Measurements from ENCODE around the gene C20orf204. TPM values are rescaled to one million over a fixed set of nuclear protein-coding genes. Genes with fewer than 3 reads are reported as not detected.

Gene C20orf204
- total and polyA plus RNA-seq, 2 of the 4 experiments (the other 2 are of a cell fraction), result 0.09 to 0.18 TPM

DNA sequence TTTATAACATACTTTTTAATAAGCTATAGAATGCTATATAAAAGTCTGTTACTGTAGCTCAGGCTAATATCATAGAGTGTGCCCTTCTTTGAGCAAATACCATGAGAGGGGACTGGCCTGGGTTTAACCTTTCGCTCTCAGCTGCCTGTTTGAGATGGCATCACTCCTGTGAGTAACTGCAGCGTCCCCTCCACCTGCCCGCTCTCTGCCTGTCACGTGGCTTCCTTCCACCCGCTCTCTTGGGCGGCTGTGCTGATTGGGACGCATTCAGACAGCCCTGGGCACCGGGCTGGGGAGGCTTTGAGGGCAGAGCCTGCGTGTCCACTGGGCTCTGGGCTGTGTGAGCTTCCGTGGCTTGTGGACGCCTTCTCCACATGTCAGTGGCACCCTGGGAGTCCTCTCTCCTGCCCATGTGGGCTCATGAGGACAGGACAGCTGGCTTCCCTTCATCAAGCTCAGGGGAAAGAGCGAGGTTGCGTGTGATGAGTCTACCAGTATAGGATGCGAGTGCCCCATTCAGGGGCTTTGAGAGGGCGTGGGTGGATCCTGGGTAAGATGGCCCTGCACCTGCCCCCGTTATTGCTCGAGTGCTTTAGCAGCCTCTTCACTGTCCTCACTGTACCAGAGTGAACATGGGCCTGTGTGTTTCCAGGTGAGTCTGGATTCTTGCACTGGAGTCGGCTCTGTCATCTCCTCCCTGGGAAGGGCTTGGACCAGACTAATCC is 10.7 kb upstream of the C20orf204 start (continued):
- no peak for TF ChIP-seq CEBPB (IDR thresholded peaks at IDR 0.05; ENCODE audit: low read depth, low read length)
- TF ChIP-seq RAD21 (IDR thresholded peaks at IDR 0.05; ENCODE audit: low read length), result no peak
- TF ChIP-seq RFX5 (IDR thresholded peaks at IDR 0.05; ENCODE audit: low read depth, low read length), result no peak
- TF ChIP-seq, protein P1, sequence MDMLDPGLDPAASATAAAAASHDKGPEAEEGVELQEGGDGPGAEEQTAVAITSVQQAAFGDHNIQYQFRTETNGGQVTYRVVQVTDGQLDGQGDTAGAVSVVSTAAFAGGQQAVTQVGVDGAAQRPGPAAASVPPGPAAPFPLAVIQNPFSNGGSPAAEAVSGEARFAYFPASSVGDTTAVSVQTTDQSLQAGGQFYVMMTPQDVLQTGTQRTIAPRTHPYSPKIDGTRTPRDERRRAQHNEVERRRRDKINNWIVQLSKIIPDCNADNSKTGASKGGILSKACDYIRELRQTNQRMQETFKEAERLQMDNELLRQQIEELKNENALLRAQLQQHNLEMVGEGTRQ (IDR thresholded peaks at IDR 0.05; ENCODE audit: low read depth, low read length), result no peak
- no peak for TF ChIP-seq POLR2A (IDR thresholded peaks at IDR 0.05; ENCODE audit: low read depth, low read length)
- TF ChIP-seq RCOR1 (IDR thresholded peaks at IDR 0.05; ENCODE audit: insufficient replicate concordance, low read length), result no peak
- TF ChIP-seq SMC3 (IDR thresholded peaks at IDR 0.05; ENCODE audit: low read depth, low read length), result no peak
- no peak for TF ChIP-seq BHLHE40 (IDR thresholded peaks at IDR 0.05; ENCODE audit: low read depth, low read length)

Data from IMR-90 (cell line).